Liver (tissue), 9 donors: ENCODE measurements around the gene HDDC3. TPM values are rescaled to one million over a fixed set of nuclear protein-coding genes. Genes with fewer than 3 reads are reported as not detected.
A peak's percentile ranks its signal among the peaks of the same experiment; 100 is the strongest.

Experiments used
- DNase-seq: peaks from one replicate; pipeline ENCODE4 v3.0.0-alpha.2; 2017; ENCODE audit warnings: low spot score
- H3K27ac ChIP-seq, 2 donors: one replicate each; pipeline ENCODE4 v1.7.0; 2013; ENCODE audit warnings: inconsistent platforms in 2 of 2, low read length in 2 of 2, control low read depth in 1 of 2, low read depth in 1 of 2, mild to moderate bottlenecking in 1 of 2
- H3K27me3 ChIP-seq, 4 donors: one replicate each; pipeline versions ENCODE4 v1.6.1 to v1.7.0; 2013; ENCODE audit warnings: low read length in 3 of 4, inconsistent platforms in 1 of 4, mild to moderate bottlenecking in 1 of 4, moderate library complexity in 1 of 4; ENCODE audit not compliant: control insufficient read depth in 4 of 4, insufficient read depth in 4 of 4
- H3K36me3 ChIP-seq, 4 donors: one replicate each; pipeline versions ENCODE4 v1.6.1 to v1.7.0; 2013; ENCODE audit warnings: low read length in 3 of 4, mild to moderate bottlenecking in 3 of 4, low read depth in 1 of 4, moderate library complexity in 1 of 4; ENCODE audit not compliant: control insufficient read depth in 4 of 4, insufficient read depth in 3 of 4
- H3K4me1 ChIP-seq, 4 donors: one replicate each; pipeline versions ENCODE4 v1.6.1 to v1.7.0; 2013; ENCODE audit warnings: low read length in 3 of 4, mild to moderate bottlenecking in 3 of 4, moderate library complexity in 1 of 4; ENCODE audit not compliant: control insufficient read depth in 4 of 4, insufficient read depth in 4 of 4
- H3K4me3 ChIP-seq, 3 donors: one replicate each; pipeline versions ENCODE4 v1.6.1 to v1.7.0; 2013; ENCODE audit warnings: low read length in 3 of 3, control low read depth in 1 of 3, low read depth in 1 of 3, mild to moderate bottlenecking in 1 of 3
- H3K9ac ChIP-seq, 2 donors: one replicate each; pipeline ENCODE4 v1.7.0; 2013; ENCODE audit warnings: low read length in 2 of 2, mild to moderate bottlenecking in 2 of 2, moderate library complexity in 2 of 2, control low read depth in 1 of 2, low read depth in 1 of 2
- H3K9me3 ChIP-seq, 4 donors: one replicate each; pipeline versions ENCODE4 v1.6.1 to v1.7.0; 2013; ENCODE audit warnings: low read length in 3 of 4; ENCODE audit not compliant: control insufficient read depth in 4 of 4
- EGR1 ChIP-seq, 2 donors: IDR thresholded peaks; 2 replicates each; pipeline ENCODE4 v1.6.1; 2016 to 2018; ENCODE audit warnings: antibody characterized with exemption in 2 of 2, low read depth in 2 of 2
- FOXA1 ChIP-seq: IDR thresholded peaks from 2 replicates; pipeline ENCODE4 v1.6.1; 2016; ENCODE audit warnings: antibody characterized with exemption
- HNF4G ChIP-seq: IDR thresholded peaks from 2 replicates; pipeline ENCODE4 v1.6.1; 2016; ENCODE audit warnings: antibody characterized with exemption
- JUND ChIP-seq, 2 donors: IDR thresholded peaks; 2 replicates each; pipeline ENCODE4 v1.6.1; 2016; ENCODE audit warnings: antibody characterized with exemption in 2 of 2
- RAD21 ChIP-seq, 2 donors: IDR thresholded peaks; 2 replicates each; pipeline ENCODE4 v1.6.1; 2016; ENCODE audit warnings: antibody characterized with exemption in 2 of 2, mild to moderate bottlenecking in 2 of 2
- REST ChIP-seq: IDR thresholded peaks from 2 replicates; pipeline ENCODE4 v1.6.1; 2016; ENCODE audit warnings: antibody characterized with exemption, mild to moderate bottlenecking
- RXRA ChIP-seq, 2 donors: IDR thresholded peaks; 2 replicates each; pipeline ENCODE4 v1.6.1; 2017 to 2018; ENCODE audit warnings: antibody characterized with exemption in 2 of 2, mild to moderate bottlenecking in 1 of 2
- TAF1 ChIP-seq: conservative IDR thresholded peaks from 2 replicates; pipeline ENCODE4 v1.6.1; 2016; ENCODE audit warnings: antibody characterized with exemption, mild to moderate bottlenecking
- whole genome bisulfite sequencing: extraction: QIAGEN DNeasy Blood & Tissue Kit; methylation state at CpG from one replicate; pipeline ENCODE4 v1.1.7; 2013; 5-methylcytosine and 5-hydroxymethylcytosine counted together
- polyA plus RNA-seq, 2 donors: library from polyadenylated mRNA; stranded (reverse) in 1 of 2; unstranded in 1 of 2; fragments of 200-250 nt in 1 of 2; fragments of >200 nt in 1 of 2; fragmentation: Nextera tagmentation in 1 of 2; extraction: Ambion mirVana in 1 of 2; gene quantifications; one replicate each; pipeline versions ENCODE4 v1.2.1 to v1.2.3, GENCODE V29; 2013 to 2015
- total RNA-seq, 2 donors: library from RNA; depleted of rRNA; stranded (reverse); fragments of >200 nt; gene quantifications; one replicate each; pipeline ENCODE4 v1.2.3, GENCODE V29; 2014
- TF ChIP-seq, protein P1 (sequence below): IDR thresholded peaks from 2 replicates; pipeline ENCODE4 v1.6.1; 2016; ENCODE audit warnings: antibody characterized with exemption
- TF ChIP-seq, protein P2 (sequence below): IDR thresholded peaks from 2 replicates; pipeline ENCODE4 v1.6.1; 2016; ENCODE audit warnings: antibody characterized with exemption
- donor health status: healthy.
- donor health status: healthy.
- donor health status: healthy.
- donor health status: healthy.
- donor health status: healthy.

The HDDC3 gene
- total and polyA plus RNA-seq, 4 donors = 12.5 to 15.4 (median 14.1) TPM

GRCh38 chr15:90884719-90885431 lies 47.5 kb downstream of the HDDC3 start (continued):
- TF ChIP-seq REST = no peak
- no peak for TF ChIP-seq EGR1 (IDR thresholded peaks at IDR 0.05; ENCODE audit: low read depth in 2 of 2)

DNA sequence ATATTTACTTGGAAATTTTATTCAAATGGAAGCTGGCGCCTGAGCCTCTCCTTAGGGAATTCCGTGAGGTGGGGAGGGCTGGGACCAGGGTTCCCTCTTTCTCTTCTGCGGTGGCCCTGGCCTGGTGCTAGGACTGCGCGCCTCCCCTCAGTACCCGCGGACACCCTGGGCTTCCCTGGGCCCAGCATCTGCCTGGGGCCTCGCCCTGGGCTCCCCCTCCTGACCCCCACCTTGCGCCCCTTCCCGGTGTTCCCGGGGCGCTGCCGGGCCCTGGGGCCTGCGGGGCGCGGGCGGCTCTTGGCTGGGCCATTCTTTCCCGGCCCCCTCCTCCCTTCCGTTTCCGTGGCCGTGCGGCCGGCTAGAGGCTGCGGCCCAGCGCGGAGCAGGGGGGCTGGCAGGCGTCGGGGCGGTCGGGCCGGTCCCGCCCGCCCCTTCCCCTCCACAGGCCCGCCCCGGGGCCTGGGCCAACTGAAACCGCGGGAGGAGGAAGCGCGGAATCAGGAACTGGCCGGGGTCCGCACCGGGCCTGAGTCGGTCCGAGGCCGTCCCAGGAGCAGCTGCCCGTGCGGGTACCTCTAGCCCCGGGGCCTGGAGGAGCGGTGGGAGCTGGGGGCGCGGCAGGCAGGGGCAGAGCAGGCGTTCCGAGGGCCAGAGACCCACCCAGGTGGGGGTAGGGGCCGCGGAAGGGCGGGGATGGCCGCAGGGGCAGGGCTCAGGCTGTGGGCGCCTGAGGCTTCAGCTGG lies 48.2 kb downstream of the HDDC3 start, which contains the start of gene FES:
FES (plus strand) TSS at position 529 of the 743 bp plus-strand sequence. CDS start 542 bp downstream, outside the sequence.
- peak within 1 kb of the TSS; percentile 54 to 67 (median 64) for H3K4me3 ChIP-seq
- peak within 1 kb of the TSS; percentile 32 to 76 for H3K9ac ChIP-seq
- H3K9me3 ChIP-seq = no peaks in the 10 kb centered on the region
- H3K27ac ChIP-seq = peak within 1 kb of the TSS; percentile 90
- DNase-seq = peak; percentile 61
- no peaks in the 10 kb centered on the region for H3K27me3 ChIP-seq
- peaks cover 6 to 37% (median 16%) of the 10 kb centered on the region in 4 donors for H3K36me3 ChIP-seq
- 6% methylated on average over 58 of the region's 58 CpGs for WGBS
- no peak for TF ChIP-seq TAF1
- peak; percentile 17 for TF ChIP-seq REST
- TF ChIP-seq JUND (IDR thresholded peaks at IDR 0.05) = no peak
- TF ChIP-seq, protein P1, sequence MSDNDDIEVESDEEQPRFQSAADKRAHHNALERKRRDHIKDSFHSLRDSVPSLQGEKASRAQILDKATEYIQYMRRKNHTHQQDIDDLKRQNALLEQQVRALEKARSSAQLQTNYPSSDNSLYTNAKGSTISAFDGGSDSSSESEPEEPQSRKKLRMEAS = no peak
- no peak for TF ChIP-seq RXRA (IDR thresholded peaks at IDR 0.05)
- TF ChIP-seq HNF4G = no peak
- TF ChIP-seq, protein P2, sequence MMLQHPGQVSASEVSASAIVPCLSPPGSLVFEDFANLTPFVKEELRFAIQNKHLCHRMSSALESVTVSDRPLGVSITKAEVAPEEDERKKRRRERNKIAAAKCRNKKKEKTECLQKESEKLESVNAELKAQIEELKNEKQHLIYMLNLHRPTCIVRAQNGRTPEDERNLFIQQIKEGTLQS = no peak
- TF ChIP-seq FOXA1 = no peak
- TF ChIP-seq RAD21 (IDR thresholded peaks at IDR 0.05) = peak in 1 of 2 donors; percentile 1
- H3K4me1 ChIP-seq = peaks cover 14 to 77% (median 64%) of the 10 kb centered on the region in 4 donors
